ENCODE measurements around the gene LRBA.

The LRBA gene

GRCh38 chr4:150779707-150780106, 235.4 kb downstream of the LRBA start:
- Histone ChIP-seq H3K4me3 (ENCODE audit: low read length) (no peak overlapping the region), H3K27ac (ENCODE audit: low read depth, low read length) (no peak overlapping the region), H3K36me3 (ENCODE audit: control insufficient read depth, low read length) (no peaks in the 10 kb centered on the region; the same call in 1 of the 2 replicates), H3K9me3 (ENCODE audit: control insufficient read depth, insufficient read depth, low read length) (no peaks in the 10 kb centered on the region), H3K4me1 (ENCODE audit: control insufficient read depth, low read length) (no peaks in the 10 kb centered on the region), H3F3A (ENCODE audit: control insufficient read depth, insufficient read depth) (no peaks in the 10 kb centered on the region), H3K27me3 (ENCODE audit: control insufficient read depth, low read length) (no peaks in the 10 kb centered on the region), H4K20me1 (ENCODE audit: control insufficient read depth, insufficient read depth, low read depth, low read length) (no peaks in the 10 kb centered on the region), H3K9me2 (replicated peaks; ENCODE audit: control insufficient read depth, low read length) (no peaks in the 10 kb centered on the region), H3K79me2 (ENCODE audit: control insufficient read depth, low read length) (no peaks in the 10 kb centered on the region), H3K4me2 (ENCODE audit: low read length) (no peak overlapping the region)
- TF ChIP-seq EZH2phosphoT487 (IDR thresholded peaks at IDR 0.05; ENCODE audit: borderline replicate concordance, low read length) (no peak), CTCF (IDR thresholded peaks at IDR 0.05; ENCODE audit: low read depth, low read length, poor library complexity, severe bottlenecking) (no peak)

- Histone ChIP-seq H3K27me3 (ENCODE audit: control insufficient read depth, low read length) (no peaks in the 10 kb centered on the region), H3K4me1 (ENCODE audit: control insufficient read depth, low read length) (no peaks in the 10 kb centered on the region), H3K27ac (ENCODE audit: low read depth, low read length) (no peak overlapping the region), H3K4me3 (ENCODE audit: low read length) (no peak overlapping the region), H3K9me3 (ENCODE audit: control insufficient read depth, insufficient read depth, low read length) (no peaks in the 10 kb centered on the region), H3K79me2 (ENCODE audit: control insufficient read depth, low read length) (no peaks in the 10 kb centered on the region), H3K36me3 (ENCODE audit: control insufficient read depth, low read length) (no peaks in the 10 kb centered on the region; the same call in 1 of the 2 replicates), H3K4me2 (ENCODE audit: low read length) (no peak overlapping the region), H3F3A (ENCODE audit: control insufficient read depth, insufficient read depth) (no peaks in the 10 kb centered on the region), H3K9me2 (replicated peaks; ENCODE audit: control insufficient read depth, low read length) (no peaks in the 10 kb centered on the region), H4K20me1 (ENCODE audit: control insufficient read depth, insufficient read depth, low read depth, low read length) (no peaks in the 10 kb centered on the region)
- TF ChIP-seq CTCF (IDR thresholded peaks at IDR 0.05; ENCODE audit: low read depth, low read length, poor library complexity, severe bottlenecking) (no peak), EZH2phosphoT487 (IDR thresholded peaks at IDR 0.05; ENCODE audit: borderline replicate concordance, low read length) (no peak)
Observed at GRCh38 chr4:150773729-150774449, 241.2 kb downstream of the LRBA start.

- H3K36me3 ChIP-seq (ENCODE audit: control insufficient read depth, low read length): no peaks in the 10 kb centered on the region; the same call in 1 of the 2 replicates
- H3K4me3 ChIP-seq (ENCODE audit: low read length): no peak overlapping the region
- TF ChIP-seq CTCF (IDR thresholded peaks at IDR 0.05; ENCODE audit: low read depth, low read length, poor library complexity, severe bottlenecking) (no peak), EZH2phosphoT487 (IDR thresholded peaks at IDR 0.05; ENCODE audit: borderline replicate concordance, low read length) (no peak)
- H3K79me2 ChIP-seq (ENCODE audit: control insufficient read depth, low read length): no peaks in the 10 kb centered on the region
- H3K27ac ChIP-seq (ENCODE audit: low read depth, low read length): no peak overlapping the region
- H3K4me2 ChIP-seq (ENCODE audit: low read length): no peak overlapping the region
- no peaks in the 10 kb centered on the region for H3K27me3 ChIP-seq (ENCODE audit: control insufficient read depth, low read length)
- H4K20me1 ChIP-seq (ENCODE audit: control insufficient read depth, insufficient read depth, low read depth, low read length): no peaks in the 10 kb centered on the region
- H3K9me2 ChIP-seq (replicated peaks; ENCODE audit: control insufficient read depth, low read length): no peaks in the 10 kb centered on the region
- H3F3A ChIP-seq (ENCODE audit: control insufficient read depth, insufficient read depth): no peaks in the 10 kb centered on the region
- no peaks in the 10 kb centered on the region for H3K9me3 ChIP-seq (ENCODE audit: control insufficient read depth, insufficient read depth, low read length)
- no peaks in the 10 kb centered on the region for H3K4me1 ChIP-seq (ENCODE audit: control insufficient read depth, low read length)
Observed at GRCh38 chr4:150773032-150773431, 242.1 kb downstream of the LRBA start.
